HEK293 (cell line): ENCODE results near the gene PIK3C2B.
A peak's percentile ranks its signal among the peaks of the same experiment; 100 is the strongest.

Source experiments
- CTCF ChIA-PET: fragments of 350-600 bp; formaldehyde crosslinking; extraction: SDS; loops from one replicate; lab custom pipeline; 2021; ENCODE audit warnings: antibody characterized with exemption; lab: Yijun Ruan, JAX
- POLR2A ChIA-PET: fragments of 300-600 bp; formaldehyde crosslinking; extraction: SDS; loops from one replicate; lab custom pipeline; 2020; ENCODE audit warnings: antibody characterized with exemption, inconsistent platforms; lab: Yijun Ruan, JAX
- H3K27ac ChIP-seq: fragments of 200-500 bp; sonication (Bioruptor generic); 2 replicates; pipeline ENCODE4 v1.5.1; 2014; ENCODE audit warnings: low read depth, low read length, control low read depth, inconsistent platforms; ENCODE audit errors: extremely low read depth
- H3K36me3 ChIP-seq, 2 experiments: fragments of 200-500 bp in 1 of 2; sonication (Bioruptor generic) in 1 of 2; 1 replicate in 1 of 2; 2 replicates in 1 of 2; pipeline ENCODE4 v1.5.1; 2014 to 2017; ENCODE audit warnings: inconsistent platforms in 2 of 2, low read length in 2 of 2; ENCODE audit not compliant: control insufficient read depth in 2 of 2, insufficient read depth in 1 of 2
- H3K4me1 ChIP-seq: fragments of 200-500 bp; sonication (Bioruptor generic); 2 replicates; pipeline ENCODE4 v1.5.1; 2014; ENCODE audit warnings: mild to moderate bottlenecking, low read length, inconsistent platforms; ENCODE audit not compliant: control insufficient read depth, insufficient read depth
- H3K4me3 ChIP-seq: 2 replicates; pipeline ENCODE4 v1.5.1; 2011; ENCODE audit warnings: low read depth, mild to moderate bottlenecking, control low read depth, low read length, moderate library complexity
- H3K9me3 ChIP-seq: fragments of 200-500 bp; sonication (Bioruptor generic); 2 replicates; pipeline ENCODE4 v1.5.1; 2014; ENCODE audit warnings: low read depth, low read length, inconsistent platforms; ENCODE audit not compliant: control insufficient read depth, insufficient read depth
- OVOL3 ChIP-seq: fragments of 450-650 bp; formaldehyde crosslinking; IDR thresholded peaks from 2 replicates; pipeline ENCODE4 v1.5.1; 2016; ENCODE audit warnings: missing biosample characterization, missing genetic modification characterization
- SETDB1 ChIP-seq: IDR thresholded peaks from one replicate; pipeline ENCODE4 v1.6.1; 2017; ENCODE audit warnings: mild to moderate bottlenecking, low read length, moderate library complexity, mixed read lengths; ENCODE audit not compliant: insufficient read length
- YY2 ChIP-seq: fragments of 450-650 bp; formaldehyde crosslinking; IDR thresholded peaks from 2 replicates; pipeline ENCODE4 v1.5.1; 2016; ENCODE audit warnings: missing biosample characterization, missing genetic modification characterization
- ZBTB17 ChIP-seq: fragments of 450-650 bp; formaldehyde crosslinking; IDR thresholded peaks from 2 replicates; pipeline ENCODE4 v1.5.1; 2016; ENCODE audit warnings: missing biosample characterization, missing genetic modification characterization
- ZBTB48 ChIP-seq: fragments of 450-650 bp; formaldehyde crosslinking; IDR thresholded peaks from 2 replicates; pipeline ENCODE4 v1.5.1; 2016; ENCODE audit warnings: missing biosample characterization, missing genetic modification characterization
- ZBTB7A ChIP-seq: fragments of 450-650 bp; formaldehyde crosslinking; IDR thresholded peaks from 2 replicates; pipeline ENCODE4 v1.5.1; 2016; ENCODE audit warnings: low read depth, missing biosample characterization, missing genetic modification characterization
- ZNF138 ChIP-seq: fragments of 450-650 bp; formaldehyde crosslinking; IDR thresholded peaks from 2 replicates; pipeline ENCODE4 v1.5.1; 2016; ENCODE audit warnings: missing biosample characterization, missing genetic modification characterization, borderline replicate concordance
- ZNF24 ChIP-seq: fragments of 450-650 bp; formaldehyde crosslinking; IDR thresholded peaks from 2 replicates; pipeline ENCODE4 v1.5.1; 2016; ENCODE audit warnings: missing biosample characterization, missing genetic modification characterization
- ZNF341 ChIP-seq: fragments of 450-650 bp; formaldehyde crosslinking; IDR thresholded peaks from 2 replicates; pipeline ENCODE4; 2016; ENCODE audit warnings: low read depth, missing biosample characterization, missing genetic modification characterization
- ZNF362 ChIP-seq: fragments of 450-650 bp; formaldehyde crosslinking; IDR thresholded peaks from 2 replicates; pipeline ENCODE4 v1.5.1; 2016; ENCODE audit warnings: missing biosample characterization, missing genetic modification characterization
- ZNF366 ChIP-seq: fragments of 450-650 bp; formaldehyde crosslinking; conservative IDR thresholded peaks from 2 replicates; pipeline ENCODE4 v1.5.1; 2016; ENCODE audit warnings: missing biosample characterization, missing genetic modification characterization
- ZNF488 ChIP-seq: fragments of 450-650 bp; formaldehyde crosslinking; IDR thresholded peaks from 2 replicates; pipeline ENCODE4 v1.5.1; 2016; ENCODE audit warnings: missing biosample characterization, missing genetic modification characterization
- ZNF514 ChIP-seq: fragments of 450-650 bp; formaldehyde crosslinking; IDR thresholded peaks from 2 replicates; pipeline ENCODE4 v1.5.1; 2016; ENCODE audit warnings: missing biosample characterization, missing genetic modification characterization
- ZNF549 ChIP-seq: fragments of 450-650 bp; IDR thresholded peaks from 2 replicates; pipeline ENCODE4 v1.5.1; 2018; ENCODE audit warnings: missing biosample characterization, missing genetic modification characterization, mild to moderate bottlenecking, inconsistent platforms, moderate library complexity
- ZNF626 ChIP-seq: fragments of 450-650 bp; sonication (Bioruptor Pico); formaldehyde crosslinking; IDR thresholded peaks from 2 replicates; pipeline ENCODE4 v1.5.1; 2018; ENCODE audit warnings: missing biosample characterization, missing genetic modification characterization, inconsistent platforms
- ZNF654 ChIP-seq: fragments of 450-650 bp; formaldehyde crosslinking; IDR thresholded peaks from 2 replicates; pipeline ENCODE4 v1.5.1; 2016; ENCODE audit warnings: low read depth, missing biosample characterization, missing genetic modification characterization
- ZNF747 ChIP-seq: fragments of 450-650 bp; formaldehyde crosslinking; IDR thresholded peaks from 2 replicates; pipeline ENCODE4 v1.5.1; 2016; ENCODE audit warnings: missing biosample characterization, missing genetic modification characterization
- ZNF791 ChIP-seq: fragments of 450-650 bp; formaldehyde crosslinking; IDR thresholded peaks from 2 replicates; pipeline ENCODE4 v1.5.1; 2016; ENCODE audit warnings: missing biosample characterization, missing genetic modification characterization
- ZNF792 ChIP-seq: fragments of 450-650 bp; formaldehyde crosslinking; IDR thresholded peaks from 2 replicates; pipeline ENCODE4 v1.5.1; 2016; ENCODE audit warnings: missing biosample characterization, missing genetic modification characterization
- ZNF830 ChIP-seq: fragments of 450-650 bp; IDR thresholded peaks from 2 replicates; pipeline ENCODE4 v1.5.0; 2018; ENCODE audit warnings: missing biosample characterization, missing genetic modification characterization, low read depth, mild to moderate bottlenecking, moderate library complexity
- ZSCAN30 ChIP-seq: fragments of 450-650 bp; IDR thresholded peaks from 2 replicates; pipeline ENCODE4 v1.5.1; 2018; ENCODE audit warnings: missing biosample characterization, mild to moderate bottlenecking, missing genetic modification characterization, moderate library complexity
- TF ChIP-seq, protein P1 (sequence below): fragments of 450-650 bp; formaldehyde crosslinking; IDR thresholded peaks from 2 replicates; pipeline ENCODE4 v1.5.1; 2016; ENCODE audit warnings: missing biosample characterization, missing genetic modification characterization
- TF ChIP-seq, protein P2 (sequence below): fragments of 450-650 bp; formaldehyde crosslinking; IDR thresholded peaks from 2 replicates; pipeline ENCODE4 v1.5.1; 2016; ENCODE audit warnings: missing biosample characterization, missing genetic modification characterization
- TF ChIP-seq, protein P3 (sequence below): fragments of 450-650 bp; formaldehyde crosslinking; IDR thresholded peaks from 2 replicates; pipeline ENCODE4 v1.5.1; 2016; ENCODE audit warnings: missing biosample characterization, missing genetic modification characterization

PIK3C2B gene

GRCh38 chr1:204495777-204496176 lies 1.2 kb upstream of the PIK3C2B start:
- TF ChIP-seq OVOL3 (tag by site-specific recombination) (no peak), SETDB1 (no peak), ZSCAN30 (tag by site-specific recombination) (no peak), ZNF24 (tag by site-specific recombination) (no peak), ZNF792 (tag by site-specific recombination) (no peak), ZNF138 (tag by site-specific recombination) (no peak), ZNF747 (no peak), ZNF791 (tag by site-specific recombination) (no peak), ZNF626 (tag by site-specific recombination) (no peak), YY2 (tag by site-specific recombination) (no peak), ZNF488 (no peak), ZNF362 (tag by site-specific recombination) (no peak), ZNF830 (no peak), ZBTB7A (no peak), ZNF654 (tag by site-specific recombination) (no peak)
- Histone ChIP-seq H3K4me3 (no peak overlapping the region), H3K36me3 (no peaks in the 10 kb centered on the region), H3K27ac (no peak overlapping the region), H3K9me3 (no peaks in the 10 kb centered on the region), H3K4me1 (peaks cover 5% of the 10 kb centered on the region)
- ChIA-PET CTCF (interaction anchor here (0.8 to 19.1 kb wide), 8 partner anchors 18 to 308 kb away, joined by 3 to 314 read pairs (median 4); no protein-coding TSS in a partner anchor), POLR2A (interaction anchor here (0.6 to 3.0 kb wide), 3 partner anchors 12 to 49 kb away, joined by 3 to 20 read pairs (median 4); no protein-coding TSS in a partner anchor)

DNA sequence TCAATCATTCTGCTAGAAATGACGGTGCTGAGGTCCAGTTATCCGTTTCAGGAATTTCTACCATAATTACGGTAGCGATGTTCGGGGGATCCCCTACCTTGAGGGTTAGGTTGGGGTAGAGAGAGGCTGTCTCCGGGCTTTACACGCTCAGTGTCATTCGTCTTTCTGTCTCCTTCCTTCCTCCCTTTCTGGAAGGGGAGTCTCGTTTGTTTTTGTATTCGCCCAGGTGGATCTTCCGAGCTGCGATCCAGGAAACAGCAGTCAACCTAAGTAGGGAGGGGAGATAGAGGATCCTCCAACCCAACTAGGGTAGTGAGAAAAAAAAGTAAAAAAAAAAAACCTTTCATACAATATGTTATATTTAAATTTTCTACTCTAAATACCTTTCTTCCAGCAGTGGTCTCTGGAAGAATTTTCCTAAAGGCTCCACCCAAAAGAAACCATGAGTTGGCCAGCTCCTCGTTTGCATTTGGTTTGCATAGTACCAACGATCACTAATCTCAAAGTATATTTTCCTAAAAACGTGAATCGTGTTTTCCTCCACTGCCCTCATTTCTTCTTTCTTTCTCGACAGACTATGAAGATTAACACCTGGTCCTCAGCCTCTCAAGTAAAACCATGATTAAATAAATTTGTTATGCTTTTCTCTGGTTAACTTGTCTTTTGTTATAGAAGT lies 611 bp upstream of the PIK3C2B start:
- POLR2A ChIA-PET: interaction anchor here (0.6 to 4.2 kb wide), 7 partner anchors 11 to 78 kb away, joined by 3 to 20 read pairs (median 7); no protein-coding TSS in a partner anchor
- CTCF ChIA-PET: interaction anchor here (0.5 to 19.1 kb wide), 15 partner anchors 8 to 1160 kb away, joined by 3 to 314 read pairs (median 5); no protein-coding TSS in a partner anchor
- Histone ChIP-seq H3K36me3 (no peaks in the 10 kb centered on the region), H3K27ac (peak overlapping the region; percentile 90; the same call in 1 of the 2 replicates), H3K4me1 (peaks cover 5% of the 10 kb centered on the region), H3K4me3 (peak overlapping the region; percentile 80), H3K9me3 (no peaks in the 10 kb centered on the region)
- TF ChIP-seq ZBTB48 (tag by site-specific recombination): no peak
- TF ChIP-seq ZNF366 (tag by site-specific recombination): 0 out of 2 replicates have a peak, but pooled peaks have one; percentile 18
- TF ChIP-seq ZNF341 (tag by site-specific recombination): peak; percentile 62; the same call in 1 of the 2 replicates
- TF ChIP-seq, protein P1, sequence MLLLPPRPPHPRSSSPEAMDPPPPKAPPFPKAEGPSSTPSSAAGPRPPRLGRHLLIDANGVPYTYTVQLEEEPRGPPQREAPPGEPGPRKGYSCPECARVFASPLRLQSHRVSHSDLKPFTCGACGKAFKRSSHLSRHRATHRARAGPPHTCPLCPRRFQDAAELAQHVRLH: 0 out of 2 replicates have a peak, but pooled peaks have one; percentile 64
- no peak for TF ChIP-seq ZNF514
- TF ChIP-seq, protein P2, sequence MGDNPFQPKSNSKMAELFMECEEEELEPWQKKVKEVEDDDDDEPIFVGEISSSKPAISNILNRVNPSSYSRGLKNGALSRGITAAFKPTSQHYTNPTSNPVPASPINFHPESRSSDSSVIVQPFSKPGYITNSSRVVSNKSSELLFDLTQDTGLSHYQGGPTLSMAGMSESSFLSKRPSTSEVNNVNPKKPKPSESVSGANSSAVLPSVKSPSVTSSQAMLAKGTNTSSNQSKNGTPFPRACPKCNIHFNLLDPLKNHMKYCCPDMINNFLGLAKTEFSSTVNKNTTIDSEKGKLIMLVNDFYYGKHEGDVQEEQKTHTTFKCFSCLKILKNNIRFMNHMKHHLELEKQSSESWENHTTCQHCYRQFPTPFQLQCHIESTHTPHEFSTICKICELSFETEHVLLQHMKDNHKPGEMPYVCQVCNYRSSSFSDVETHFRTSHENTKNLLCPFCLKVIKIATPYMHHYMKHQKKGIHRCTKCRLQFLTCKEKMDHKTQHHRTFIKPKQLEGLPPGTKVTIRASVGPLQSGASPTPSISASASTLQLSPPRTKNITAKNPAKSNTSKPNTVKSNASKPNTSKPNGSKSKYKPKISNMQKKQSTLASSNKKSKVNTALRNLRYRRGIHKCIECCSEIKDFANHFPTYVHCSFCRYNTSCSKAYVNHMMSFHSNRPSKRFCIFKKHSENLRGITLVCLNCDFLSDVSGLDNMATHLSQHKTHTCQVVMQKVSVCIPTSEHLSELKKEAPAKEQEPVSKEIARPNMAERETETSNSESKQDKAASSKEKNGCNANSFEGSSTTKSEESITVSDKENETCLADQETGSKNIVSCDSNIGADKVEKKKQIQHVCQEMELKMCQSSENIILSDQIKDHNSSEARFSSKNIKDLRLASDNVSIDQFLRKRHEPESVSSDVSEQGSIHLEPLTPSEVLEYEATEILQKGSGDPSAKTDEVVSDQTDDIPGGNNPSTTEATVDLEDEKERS (tag by site-specific recombination): 0 out of 2 replicates have a peak, but pooled peaks have one; percentile 7
- peak; percentile 10 for TF ChIP-seq ZBTB17 (tag by site-specific recombination)
- TF ChIP-seq, protein P3, sequence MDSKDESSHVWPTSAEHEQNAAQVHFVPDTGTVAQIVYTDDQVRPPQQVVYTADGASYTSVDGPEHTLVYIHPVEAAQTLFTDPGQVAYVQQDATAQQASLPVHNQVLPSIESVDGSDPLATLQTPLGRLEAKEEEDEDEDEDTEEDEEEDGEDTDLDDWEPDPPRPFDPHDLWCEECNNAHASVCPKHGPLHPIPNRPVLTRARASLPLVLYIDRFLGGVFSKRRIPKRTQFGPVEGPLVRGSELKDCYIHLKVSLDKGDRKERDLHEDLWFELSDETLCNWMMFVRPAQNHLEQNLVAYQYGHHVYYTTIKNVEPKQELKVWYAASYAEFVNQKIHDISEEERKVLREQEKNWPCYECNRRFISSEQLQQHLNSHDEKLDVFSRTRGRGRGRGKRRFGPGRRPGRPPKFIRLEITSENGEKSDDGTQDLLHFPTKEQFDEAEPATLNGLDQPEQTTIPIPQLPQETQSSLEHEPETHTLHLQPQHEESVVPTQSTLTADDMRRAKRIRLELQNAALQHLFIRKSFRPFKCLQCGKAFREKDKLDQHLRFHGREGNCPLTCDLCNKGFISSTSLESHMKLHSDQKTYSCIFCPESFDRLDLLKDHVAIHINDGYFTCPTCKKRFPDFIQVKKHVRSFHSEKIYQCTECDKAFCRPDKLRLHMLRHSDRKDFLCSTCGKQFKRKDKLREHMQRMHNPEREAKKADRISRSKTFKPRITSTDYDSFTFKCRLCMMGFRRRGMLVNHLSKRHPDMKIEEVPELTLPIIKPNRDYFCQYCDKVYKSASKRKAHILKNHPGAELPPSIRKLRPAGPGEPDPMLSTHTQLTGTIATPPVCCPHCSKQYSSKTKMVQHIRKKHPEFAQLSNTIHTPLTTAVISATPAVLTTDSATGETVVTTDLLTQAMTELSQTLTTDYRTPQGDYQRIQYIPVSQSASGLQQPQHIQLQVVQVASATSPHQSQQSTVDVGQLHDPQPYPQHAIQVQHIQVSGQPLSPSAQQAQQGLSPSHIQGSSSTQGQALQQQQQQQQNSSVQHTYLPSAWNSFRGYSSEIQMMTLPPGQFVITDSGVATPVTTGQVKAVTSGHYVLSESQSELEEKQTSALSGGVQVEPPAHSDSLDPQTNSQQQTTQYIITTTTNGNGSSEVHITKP: peak; percentile 66
- TF ChIP-seq ZNF549 (tag by site-specific recombination): peak; percentile 86
